ENCODE data around the gene RPS3A.

The RPS3A gene

GRCh38 chr4:151093203-151093602 lies 6.2 kb upstream of the RPS3A start:
- Histone ChIP-seq H3K9ac (ENCODE audit: low read depth in 1 of 2, low read length in 2 of 2) (no peak overlapping the region), H3K4me1 (ENCODE audit: control insufficient read depth in 2 of 2, insufficient read depth in 2 of 2, low read length in 2 of 2) (peaks cover 4% of the 10 kb centered on the region in 2 donors), H3K27me3 (ENCODE audit: control insufficient read depth in 2 of 2, insufficient read depth in 2 of 2, low read length in 2 of 2) (no peaks in the 10 kb centered on the region), H3K36me3 (ENCODE audit: control insufficient read depth in 2 of 2, insufficient read depth in 2 of 2, low read length in 2 of 2) (no peaks in the 10 kb centered on the region), H3K27ac (ENCODE audit: low read depth in 2 of 2, low read length in 2 of 2) (no peak overlapping the region), H3K4me3 (ENCODE audit: low read length in 2 of 2) (no peak overlapping the region), H3K9me3 (ENCODE audit: control insufficient read depth in 2 of 2, low read length in 2 of 2) (no peaks in the 10 kb centered on the region)

GRCh38 chr4:151094290-151094751 lies 5.1 kb upstream of the RPS3A start:
- H3K27ac ChIP-seq (ENCODE audit: low read depth in 2 of 2, low read length in 2 of 2) = no peak overlapping the region
- peaks cover 4 to 7% of the 10 kb centered on the region in 2 donors for H3K4me1 ChIP-seq (ENCODE audit: control insufficient read depth in 2 of 2, insufficient read depth in 2 of 2, low read length in 2 of 2)
- no peaks in the 10 kb centered on the region for H3K9me3 ChIP-seq (ENCODE audit: control insufficient read depth in 2 of 2, low read length in 2 of 2)
- H3K4me3 ChIP-seq (ENCODE audit: low read length in 2 of 2) = no peak overlapping the region
- H3K36me3 ChIP-seq (ENCODE audit: control insufficient read depth in 2 of 2, insufficient read depth in 2 of 2, low read length in 2 of 2) = no peaks in the 10 kb centered on the region
- no peaks in the 10 kb centered on the region for H3K27me3 ChIP-seq (ENCODE audit: control insufficient read depth in 2 of 2, insufficient read depth in 2 of 2, low read length in 2 of 2)
- no peak overlapping the region for H3K9ac ChIP-seq (ENCODE audit: low read depth in 1 of 2, low read length in 2 of 2)

- Histone ChIP-seq H3K9ac (ENCODE audit: low read depth in 1 of 2, low read length in 2 of 2) (no peak overlapping the region), H3K4me1 (ENCODE audit: control insufficient read depth in 2 of 2, insufficient read depth in 2 of 2, low read length in 2 of 2) (peaks cover 6 to 7% of the 10 kb centered on the region in 2 donors), H3K4me3 (ENCODE audit: low read length in 2 of 2) (no peak overlapping the region), H3K27me3 (ENCODE audit: control insufficient read depth in 2 of 2, insufficient read depth in 2 of 2, low read length in 2 of 2) (no peaks in the 10 kb centered on the region), H3K9me3 (ENCODE audit: control insufficient read depth in 2 of 2, low read length in 2 of 2) (no peaks in the 10 kb centered on the region), H3K36me3 (ENCODE audit: control insufficient read depth in 2 of 2, insufficient read depth in 2 of 2, low read length in 2 of 2) (no peaks in the 10 kb centered on the region), H3K27ac (ENCODE audit: low read depth in 2 of 2, low read length in 2 of 2) (no peak overlapping the region)
These were observed 4.3 kb upstream of the RPS3A start for GRCh38 chr4:151095142-151095541.

GRCh38 chr4:151097759-151098158 lies 1.7 kb upstream of the RPS3A start:
- peaks cover 7 to 11% of the 10 kb centered on the region in 2 donors for H3K4me1 ChIP-seq (ENCODE audit: control insufficient read depth in 2 of 2, insufficient read depth in 2 of 2, low read length in 2 of 2)
- no peak overlapping the region for H3K9ac ChIP-seq (ENCODE audit: low read depth in 1 of 2, low read length in 2 of 2)
- H3K27ac ChIP-seq (ENCODE audit: low read depth in 2 of 2, low read length in 2 of 2) = no peak overlapping the region
- H3K9me3 ChIP-seq (ENCODE audit: control insufficient read depth in 2 of 2, low read length in 2 of 2) = no peaks in the 10 kb centered on the region
- H3K27me3 ChIP-seq (ENCODE audit: control insufficient read depth in 2 of 2, insufficient read depth in 2 of 2, low read length in 2 of 2) = no peaks in the 10 kb centered on the region
- peaks cover 10 to 16% of the 10 kb centered on the region in 2 donors for H3K36me3 ChIP-seq (ENCODE audit: control insufficient read depth in 2 of 2, insufficient read depth in 2 of 2, low read length in 2 of 2)
- H3K4me3 ChIP-seq (ENCODE audit: low read length in 2 of 2) = no peak overlapping the region

GRCh38 chr4:151098979-151099228 lies 524 bp upstream of the RPS3A start:
- H3K27ac ChIP-seq (ENCODE audit: low read depth in 2 of 2, low read length in 2 of 2) = peak overlapping the region; percentile 64 to 70
- H3K4me3 ChIP-seq (ENCODE audit: low read length in 2 of 2) = peak overlapping the region; percentile 65 to 100

GRCh38 chr4:151099976-151100417 lies 569 bp downstream of the RPS3A start:
- peak overlapping the region; percentile 90 to 99 for H3K9ac ChIP-seq (ENCODE audit: low read depth in 1 of 2, low read length in 2 of 2)
- H3K4me1 ChIP-seq (ENCODE audit: control insufficient read depth in 2 of 2, insufficient read depth in 2 of 2, low read length in 2 of 2) = peaks cover 7 to 11% of the 10 kb centered on the region in 2 donors
- H3K4me3 ChIP-seq (ENCODE audit: low read length in 2 of 2) = peak overlapping the region; percentile 86 to 100
- H3K27me3 ChIP-seq (ENCODE audit: control insufficient read depth in 2 of 2, insufficient read depth in 2 of 2, low read length in 2 of 2) = no peaks in the 10 kb centered on the region
- H3K36me3 ChIP-seq (ENCODE audit: control insufficient read depth in 2 of 2, insufficient read depth in 2 of 2, low read length in 2 of 2) = peaks cover 31 to 37% of the 10 kb centered on the region in 2 donors
- H3K9me3 ChIP-seq (ENCODE audit: control insufficient read depth in 2 of 2, low read length in 2 of 2) = no peaks in the 10 kb centered on the region
- H3K27ac ChIP-seq (ENCODE audit: low read depth in 2 of 2, low read length in 2 of 2) = peak overlapping the region; percentile 73 to 84

More at GRCh38 chr4:151098979-151099228, 524 bp upstream of the RPS3A start:
- Histone ChIP-seq H3K27me3 (ENCODE audit: control insufficient read depth in 2 of 2, insufficient read depth in 2 of 2, low read length in 2 of 2) (no peaks in the 10 kb centered on the region), H3K36me3 (ENCODE audit: control insufficient read depth in 2 of 2, insufficient read depth in 2 of 2, low read length in 2 of 2) (peaks cover 22 to 28% of the 10 kb centered on the region in 2 donors), H3K9ac (ENCODE audit: low read depth in 1 of 2, low read length in 2 of 2) (peak overlapping the region; percentile 72 to 90), H3K9me3 (ENCODE audit: control insufficient read depth in 2 of 2, low read length in 2 of 2) (no peaks in the 10 kb centered on the region), H3K4me1 (ENCODE audit: control insufficient read depth in 2 of 2, insufficient read depth in 2 of 2, low read length in 2 of 2) (peaks cover 7 to 11% of the 10 kb centered on the region in 2 donors)

GRCh38 chr4:151100531-151100930 lies 1.1 kb downstream of the RPS3A start:
- Histone ChIP-seq H3K9me3 (ENCODE audit: control insufficient read depth in 2 of 2, low read length in 2 of 2) (no peaks in the 10 kb centered on the region), H3K27ac (ENCODE audit: low read depth in 2 of 2, low read length in 2 of 2) (peak overlapping the region in 1 of 2 donors; percentile 73), H3K9ac (ENCODE audit: low read depth in 1 of 2, low read length in 2 of 2) (peak overlapping the region; percentile 90 to 99), H3K27me3 (ENCODE audit: control insufficient read depth in 2 of 2, insufficient read depth in 2 of 2, low read length in 2 of 2) (no peaks in the 10 kb centered on the region), H3K4me3 (ENCODE audit: low read length in 2 of 2) (peak overlapping the region; percentile 86 to 100), H3K4me1 (ENCODE audit: control insufficient read depth in 2 of 2, insufficient read depth in 2 of 2, low read length in 2 of 2) (peaks cover 7 to 11% of the 10 kb centered on the region in 2 donors), H3K36me3 (ENCODE audit: control insufficient read depth in 2 of 2, insufficient read depth in 2 of 2, low read length in 2 of 2) (peaks cover 34 to 40% of the 10 kb centered on the region in 2 donors)

- H3K27me3 ChIP-seq (ENCODE audit: control insufficient read depth in 2 of 2, insufficient read depth in 2 of 2, low read length in 2 of 2) = no peaks in the 10 kb centered on the region
- H3K27ac ChIP-seq (ENCODE audit: low read depth in 2 of 2, low read length in 2 of 2) = no peak overlapping the region
- H3K36me3 ChIP-seq (ENCODE audit: control insufficient read depth in 2 of 2, insufficient read depth in 2 of 2, low read length in 2 of 2) = peaks cover 49 to 50% of the 10 kb centered on the region in 2 donors
- H3K4me1 ChIP-seq (ENCODE audit: control insufficient read depth in 2 of 2, insufficient read depth in 2 of 2, low read length in 2 of 2) = peaks cover 7 to 11% of the 10 kb centered on the region in 2 donors
- H3K9me3 ChIP-seq (ENCODE audit: control insufficient read depth in 2 of 2, low read length in 2 of 2) = no peaks in the 10 kb centered on the region
- H3K9ac ChIP-seq (ENCODE audit: low read depth in 1 of 2, low read length in 2 of 2) = no peak overlapping the region
- H3K4me3 ChIP-seq (ENCODE audit: low read length in 2 of 2) = no peak overlapping the region
These were observed 4.3 kb downstream of the RPS3A start for GRCh38 chr4:151103758-151104157.

GRCh38 chr4:151104621-151105020 lies 5.2 kb downstream of the RPS3A start:
- Histone ChIP-seq H3K9ac (ENCODE audit: low read depth in 1 of 2, low read length in 2 of 2) (no peak overlapping the region), H3K27ac (ENCODE audit: low read depth in 2 of 2, low read length in 2 of 2) (no peak overlapping the region), H3K9me3 (ENCODE audit: control insufficient read depth in 2 of 2, low read length in 2 of 2) (no peaks in the 10 kb centered on the region), H3K4me3 (ENCODE audit: low read length in 2 of 2) (no peak overlapping the region), H3K4me1 (ENCODE audit: control insufficient read depth in 2 of 2, insufficient read depth in 2 of 2, low read length in 2 of 2) (peaks cover 7 to 8% of the 10 kb centered on the region in 2 donors), H3K27me3 (ENCODE audit: control insufficient read depth in 2 of 2, insufficient read depth in 2 of 2, low read length in 2 of 2) (no peaks in the 10 kb centered on the region), H3K36me3 (ENCODE audit: control insufficient read depth in 2 of 2, insufficient read depth in 2 of 2, low read length in 2 of 2) (peaks cover 49 to 50% of the 10 kb centered on the region in 2 donors)

- H3K36me3 ChIP-seq (ENCODE audit: control insufficient read depth in 2 of 2, insufficient read depth in 2 of 2, low read length in 2 of 2) = peaks cover 49 to 53% of the 10 kb centered on the region in 2 donors
These were observed 6.1 kb downstream of the RPS3A start for GRCh38 chr4:151105454-151106032.

More at GRCh38 chr4:151105454-151106032, 6.1 kb downstream of the RPS3A start:
- no peak overlapping the region for H3K9ac ChIP-seq (ENCODE audit: low read depth in 1 of 2, low read length in 2 of 2)
- H3K4me3 ChIP-seq (ENCODE audit: low read length in 2 of 2) = no peak overlapping the region
- H3K9me3 ChIP-seq (ENCODE audit: control insufficient read depth in 2 of 2, low read length in 2 of 2) = no peaks in the 10 kb centered on the region
- no peaks in the 10 kb centered on the region for H3K27me3 ChIP-seq (ENCODE audit: control insufficient read depth in 2 of 2, insufficient read depth in 2 of 2, low read length in 2 of 2)
- H3K4me1 ChIP-seq (ENCODE audit: control insufficient read depth in 2 of 2, insufficient read depth in 2 of 2, low read length in 2 of 2) = peaks cover 4 to 8% of the 10 kb centered on the region in 2 donors
- H3K27ac ChIP-seq (ENCODE audit: low read depth in 2 of 2, low read length in 2 of 2) = no peak overlapping the region

All from mucosa of rectum (tissue), 2 donors.